GM12874 (cell line): ENCODE measurements around the gene CYCS.

Experiments used
- TF ChIP-seq, protein P1 (sequence below): IDR thresholded peaks from 2 replicates; pipeline ENCODE4 v1.5.1; 2011; ENCODE audit warnings: low read depth, mild to moderate bottlenecking, control low read depth, low read length, moderate library complexity; ENCODE audit not compliant: insufficient read depth

Gene CYCS

DNA sequence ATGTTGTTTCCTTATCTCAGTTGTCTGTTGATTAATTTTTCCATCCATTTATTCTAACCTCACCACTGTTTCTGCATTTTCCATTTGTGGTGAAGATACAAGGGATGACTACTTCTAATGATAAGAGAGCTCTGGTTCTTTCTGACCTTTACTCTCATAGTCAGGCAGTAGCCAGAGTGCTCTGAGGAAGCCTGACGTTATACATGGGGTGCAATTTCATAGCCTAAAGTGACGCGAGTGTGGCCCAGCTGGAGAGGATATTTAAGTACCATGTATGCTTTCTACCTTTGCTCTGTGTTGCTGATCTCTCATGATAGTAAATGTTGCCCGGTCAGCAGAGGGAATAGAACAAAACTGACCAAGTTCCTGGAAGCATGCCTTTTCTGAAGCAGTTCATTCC lies 33.9 kb upstream of the CYCS start:
- TF ChIP-seq, protein P1, sequence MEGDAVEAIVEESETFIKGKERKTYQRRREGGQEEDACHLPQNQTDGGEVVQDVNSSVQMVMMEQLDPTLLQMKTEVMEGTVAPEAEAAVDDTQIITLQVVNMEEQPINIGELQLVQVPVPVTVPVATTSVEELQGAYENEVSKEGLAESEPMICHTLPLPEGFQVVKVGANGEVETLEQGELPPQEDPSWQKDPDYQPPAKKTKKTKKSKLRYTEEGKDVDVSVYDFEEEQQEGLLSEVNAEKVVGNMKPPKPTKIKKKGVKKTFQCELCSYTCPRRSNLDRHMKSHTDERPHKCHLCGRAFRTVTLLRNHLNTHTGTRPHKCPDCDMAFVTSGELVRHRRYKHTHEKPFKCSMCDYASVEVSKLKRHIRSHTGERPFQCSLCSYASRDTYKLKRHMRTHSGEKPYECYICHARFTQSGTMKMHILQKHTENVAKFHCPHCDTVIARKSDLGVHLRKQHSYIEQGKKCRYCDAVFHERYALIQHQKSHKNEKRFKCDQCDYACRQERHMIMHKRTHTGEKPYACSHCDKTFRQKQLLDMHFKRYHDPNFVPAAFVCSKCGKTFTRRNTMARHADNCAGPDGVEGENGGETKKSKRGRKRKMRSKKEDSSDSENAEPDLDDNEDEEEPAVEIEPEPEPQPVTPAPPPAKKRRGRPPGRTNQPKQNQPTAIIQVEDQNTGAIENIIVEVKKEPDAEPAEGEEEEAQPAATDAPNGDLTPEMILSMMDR: no peak

DNA sequence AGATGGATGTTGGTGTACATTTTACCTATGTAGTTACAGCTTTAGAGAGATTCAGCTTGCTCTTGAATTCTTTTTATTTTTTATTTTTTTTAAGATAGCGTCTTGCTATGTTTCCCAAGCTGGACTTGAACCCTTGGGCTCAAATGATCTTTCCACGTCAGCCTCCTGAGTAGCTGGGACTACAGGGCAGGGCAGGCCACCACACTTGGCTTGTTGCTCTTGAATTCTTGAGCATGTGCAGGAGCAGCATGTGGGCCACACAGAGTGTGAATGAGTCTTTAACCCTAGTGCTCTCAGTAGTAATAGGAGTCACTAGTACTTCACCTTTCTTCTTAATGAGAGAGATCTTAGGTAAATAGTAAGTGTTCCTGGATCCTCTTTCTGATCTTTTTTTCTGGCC lies 26.7 kb upstream of the CYCS start:
- TF ChIP-seq, protein P1: no peak

DNA sequence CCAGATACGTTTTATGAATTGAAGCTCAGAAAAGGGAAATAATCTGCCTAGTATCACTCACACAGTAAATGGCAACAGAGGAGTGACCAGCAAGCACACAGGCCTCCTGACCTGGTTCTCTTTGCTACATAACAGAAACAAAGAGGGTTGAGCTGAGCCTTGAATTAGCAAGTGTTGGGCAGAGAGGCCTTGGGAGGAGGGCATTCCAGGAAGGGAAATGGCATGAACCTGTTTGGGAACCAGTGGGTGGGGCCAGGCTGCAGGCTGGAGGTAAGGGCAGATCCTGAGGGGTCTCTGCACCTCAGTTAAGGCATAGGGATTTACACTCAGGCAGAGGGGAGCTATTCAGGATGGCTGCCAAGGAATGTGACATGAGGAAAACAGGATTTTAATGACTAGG lies 24.8 kb upstream of the CYCS start:
- TF ChIP-seq, protein P1: no peak

DNA sequence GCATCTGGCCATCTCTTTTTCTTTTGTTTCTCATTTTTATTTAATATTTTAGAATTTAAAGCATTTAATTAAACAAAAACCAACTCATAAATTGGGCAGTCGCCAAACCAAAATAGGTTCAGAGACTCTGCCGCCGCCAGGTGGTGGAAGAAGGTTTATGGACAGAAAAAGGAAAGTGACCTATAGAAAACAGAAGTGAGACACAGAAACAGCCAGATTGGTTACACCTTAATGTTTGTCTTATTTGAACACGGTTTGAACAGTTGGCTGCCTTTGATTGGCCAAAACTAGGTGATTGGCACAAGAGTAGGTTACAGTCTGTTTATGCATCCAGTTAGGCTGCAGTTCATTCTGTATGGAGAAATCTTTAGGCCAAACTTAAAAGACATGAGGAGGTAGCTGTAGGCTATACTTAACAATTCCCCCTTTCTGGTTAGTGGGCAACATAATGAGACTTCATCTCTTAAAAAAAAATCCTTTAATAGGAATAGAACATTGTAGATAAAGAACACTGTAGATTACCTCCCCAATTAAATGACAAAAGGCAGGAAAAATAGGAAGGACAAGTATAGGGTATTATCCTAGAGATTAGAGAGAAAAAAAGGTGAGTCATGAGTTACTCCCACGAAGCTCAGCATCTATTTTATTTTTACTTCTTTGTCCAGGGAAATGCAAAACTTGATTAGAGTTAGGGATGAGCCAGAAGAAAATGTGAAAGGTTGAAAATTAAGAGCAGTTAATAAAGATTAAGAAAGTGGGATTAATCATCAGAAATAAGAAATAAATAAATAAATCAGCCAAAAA lies 23.9 kb upstream of the CYCS start:
- TF ChIP-seq, protein P1: no peak

DNA sequence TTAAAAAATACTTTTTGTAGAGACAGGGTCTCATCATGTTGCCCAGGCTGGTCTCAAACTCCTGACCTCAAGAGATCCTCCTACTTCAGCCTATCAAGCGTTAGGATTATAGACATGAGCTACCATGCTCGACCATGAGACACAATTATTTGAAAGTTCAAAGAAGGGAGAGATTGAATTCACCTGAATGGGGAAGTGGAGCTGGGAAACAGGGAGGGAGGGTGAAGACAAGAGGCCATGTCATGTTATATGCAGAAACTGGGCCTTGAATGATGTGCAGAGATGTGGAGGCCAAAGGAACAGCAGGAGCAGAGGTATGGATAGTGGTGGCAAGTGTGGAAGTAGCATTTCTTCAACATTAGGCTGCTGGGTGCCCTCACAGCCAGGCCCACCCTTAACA lies 18.7 kb upstream of the CYCS start:
- TF ChIP-seq, protein P1: no peak

DNA sequence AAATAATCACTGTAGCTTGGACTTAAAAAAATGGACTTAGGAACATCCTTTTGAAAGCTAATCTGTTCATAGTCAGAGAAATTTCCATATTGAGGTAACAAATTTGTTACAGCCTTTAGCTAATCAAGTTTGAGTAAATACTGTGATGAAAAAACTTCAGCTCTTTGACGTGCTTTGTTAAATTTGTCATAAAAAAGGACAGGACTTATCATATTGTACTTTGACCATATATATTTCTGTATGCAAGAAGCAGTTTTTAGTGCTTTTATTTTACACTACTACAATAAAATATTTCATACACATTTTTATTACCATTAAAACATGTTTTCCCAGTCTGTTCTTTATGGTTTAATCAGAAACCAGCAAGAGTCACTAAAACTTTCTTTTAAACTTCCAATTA lies 14.5 kb upstream of the CYCS start:
- TF ChIP-seq, protein P1: no peak

DNA sequence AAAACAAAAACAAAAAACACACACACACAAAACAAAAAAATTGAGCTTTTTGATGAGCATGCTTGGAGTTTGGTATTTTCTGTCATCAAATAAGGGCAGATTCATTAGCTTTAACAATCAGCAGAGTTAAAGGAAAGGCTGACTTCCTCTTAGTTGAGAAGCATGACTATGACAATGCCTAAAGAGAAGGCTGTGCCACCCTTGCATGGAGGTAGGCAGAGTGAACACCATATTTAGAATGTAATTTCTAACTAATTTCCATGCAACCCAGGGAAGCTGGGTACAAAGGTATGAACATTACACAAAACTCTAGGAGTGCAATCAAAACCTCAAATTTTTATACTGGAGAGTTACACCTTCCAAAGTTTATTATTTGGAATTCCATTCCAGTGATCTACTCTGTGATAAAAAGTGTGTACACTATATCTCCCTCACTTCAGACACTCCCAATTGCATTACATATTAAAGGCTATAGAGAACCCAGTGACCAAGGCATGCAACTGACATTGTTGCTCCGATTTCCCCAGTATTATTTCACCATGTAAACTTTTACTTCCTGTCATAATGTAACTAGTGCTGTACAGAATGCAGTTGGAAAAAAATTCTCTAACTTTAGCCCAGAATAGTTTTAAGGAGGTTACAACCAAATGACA lies 9.4 kb upstream of the CYCS start:
- TF ChIP-seq, protein P1: no peak
